GM19397 (cell line): ENCODE results near the gene CCL20.
A peak's percentile ranks its signal among the peaks of the same experiment; 100 is the strongest.
"Not testable (repeated sequence)": the region's sequence is repeated elsewhere in the genome, so short reads cannot be mapped to it uniquely, and the experiment has no call there.

Experiments used
- ATAC-seq: cut with Tn5 transposase; IDR thresholded peaks from one replicate; pipeline ENCODE4 v1.9.1; 2021; ENCODE audit warnings: mild to moderate bottlenecking, moderate library complexity; ENCODE audit not compliant: unreplicated experiment

CCL20 gene, protein sequence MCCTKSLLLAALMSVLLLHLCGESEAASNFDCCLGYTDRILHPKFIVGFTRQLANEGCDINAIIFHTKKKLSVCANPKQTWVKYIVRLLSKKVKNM

DNA sequence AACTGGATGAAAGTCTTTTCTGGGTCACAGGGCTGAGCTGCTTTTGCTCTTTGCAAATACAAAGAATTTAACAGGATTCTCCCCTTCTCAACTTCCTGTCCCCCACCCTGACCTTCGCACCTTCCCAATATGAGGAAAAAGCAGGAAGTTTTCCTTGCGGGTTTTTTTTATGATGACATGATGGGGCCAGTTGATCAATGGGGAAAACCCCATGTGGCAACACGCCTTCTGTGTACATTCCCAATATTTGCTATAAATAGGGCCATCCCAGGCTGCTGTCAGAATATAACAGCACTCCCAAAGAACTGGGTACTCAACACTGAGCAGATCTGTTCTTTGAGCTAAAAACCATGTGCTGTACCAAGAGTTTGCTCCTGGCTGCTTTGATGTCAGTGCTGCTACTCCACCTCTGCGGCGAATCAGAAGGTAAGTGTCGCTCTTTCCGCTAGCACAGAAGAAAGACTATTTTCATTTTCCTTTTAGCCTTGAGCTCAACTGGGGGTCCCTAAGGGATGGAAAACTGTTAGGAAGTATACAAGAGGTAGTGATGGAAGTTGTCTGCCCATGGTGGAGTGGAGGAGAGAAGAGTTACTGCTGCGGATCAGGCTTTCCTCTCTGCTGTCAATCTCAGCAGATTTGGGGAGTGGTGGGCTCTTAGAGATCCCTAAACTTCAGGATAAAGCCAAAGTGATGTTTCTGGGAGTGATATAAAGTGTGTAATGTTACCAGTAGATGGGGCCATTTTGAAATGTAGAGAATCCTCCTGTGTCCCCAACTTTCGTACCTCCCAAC lies at the start of gene CCL20:
TSS of gene CCL20 (plus strand) at position 281 of the 792 bp plus-strand sequence. CDS start at position 351, 70 bp downstream.
- no peak for ATAC-seq

DNA sequence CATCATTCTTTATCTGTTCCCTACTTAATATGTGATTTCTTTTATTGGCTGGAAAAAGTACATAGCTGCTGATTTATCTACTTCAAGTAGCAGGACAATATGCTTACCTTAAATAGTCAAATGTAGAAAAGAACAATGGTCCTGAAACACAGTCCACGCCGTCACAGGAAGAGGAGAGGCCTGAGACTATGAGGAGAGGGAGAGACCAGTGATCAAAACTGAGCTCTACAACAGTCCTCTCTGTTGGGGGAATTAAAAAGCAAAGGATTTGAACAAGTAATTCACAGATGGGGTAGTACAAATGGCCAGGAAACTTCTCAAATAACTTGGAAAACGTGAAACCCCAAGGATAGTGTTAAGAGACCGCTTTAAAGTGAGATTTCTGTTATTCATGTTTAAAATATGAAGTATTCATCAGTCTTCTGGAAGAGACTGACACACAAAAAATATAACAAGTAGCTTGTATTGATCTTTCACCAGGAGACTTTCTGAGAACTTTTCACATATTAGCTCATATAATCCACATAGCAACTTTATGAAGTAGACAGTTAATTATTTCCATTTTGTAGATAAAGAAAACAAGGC lies 47.8 kb upstream of the CCL20 start:
- no peak for ATAC-seq

DNA sequence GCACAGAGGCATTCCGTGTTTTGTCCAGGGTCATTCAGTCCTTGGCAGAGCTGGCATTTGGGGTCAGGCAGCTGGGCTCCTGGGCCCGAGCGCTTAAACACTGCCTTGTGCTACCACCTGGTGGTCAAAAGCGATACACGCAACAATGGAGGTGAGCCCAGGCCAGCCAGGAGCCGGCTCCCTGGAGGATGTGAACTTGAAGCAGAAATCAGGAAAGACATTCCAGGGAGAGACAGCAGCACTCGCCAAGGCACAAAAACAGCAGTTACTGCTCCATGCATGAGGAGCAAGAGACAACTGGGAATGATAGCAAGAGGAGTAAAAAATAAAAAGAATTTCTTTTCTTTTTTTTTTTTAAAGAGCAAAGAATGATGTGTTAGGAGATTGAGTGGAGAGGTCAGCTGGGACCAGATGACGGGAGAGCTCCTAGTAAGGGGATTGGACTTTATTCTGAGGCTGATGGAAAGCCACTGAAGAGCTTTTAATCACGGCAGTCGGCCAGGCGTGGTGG lies 47.2 kb upstream of the CCL20 start:
- peak; percentile 98 for ATAC-seq

DNA sequence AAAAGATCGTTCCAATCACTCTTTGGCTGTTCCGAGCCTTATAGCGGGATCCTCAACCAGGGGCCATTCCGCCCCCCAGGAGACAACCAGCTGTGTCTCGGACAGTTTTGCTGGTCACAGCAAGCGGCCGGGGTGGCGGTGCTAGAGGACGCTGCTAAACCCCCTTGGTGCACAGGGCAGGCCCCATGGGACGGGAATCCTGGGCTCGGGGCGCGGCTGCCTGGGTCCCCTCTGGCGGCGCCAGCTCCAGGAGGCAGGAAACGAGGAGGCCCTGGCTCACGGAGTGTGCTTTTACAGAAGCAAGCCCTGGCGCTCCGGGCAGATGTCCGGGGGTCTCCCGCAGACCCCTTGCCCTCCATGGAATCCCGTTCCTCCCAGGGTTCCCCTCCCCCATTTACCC lies 45.8 kb upstream of the CCL20 start:
- no peak for ATAC-seq

DNA sequence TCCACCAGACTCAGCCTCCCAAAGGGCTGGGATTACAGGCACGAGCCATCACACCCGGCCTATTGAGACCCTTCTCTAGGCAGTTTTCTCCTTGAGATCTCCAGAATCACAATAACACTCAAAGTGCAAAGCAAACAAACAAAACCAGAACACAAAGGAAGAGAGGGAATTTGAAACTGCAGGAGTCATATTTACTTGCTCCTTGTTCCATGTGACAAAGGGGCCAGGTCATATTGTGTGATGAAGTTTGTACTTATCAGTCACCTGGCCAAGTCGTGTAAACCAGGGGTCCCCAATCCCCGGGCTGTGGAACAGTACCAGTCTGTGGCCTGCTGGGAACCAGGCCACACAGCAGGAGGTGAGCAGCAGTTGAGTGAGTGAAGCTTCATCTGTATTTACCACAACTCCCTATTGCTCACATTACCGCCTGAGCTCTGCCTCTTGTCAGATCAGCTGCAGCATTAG lies 41.4 kb upstream of the CCL20 start:
- ATAC-seq: no peak

DNA sequence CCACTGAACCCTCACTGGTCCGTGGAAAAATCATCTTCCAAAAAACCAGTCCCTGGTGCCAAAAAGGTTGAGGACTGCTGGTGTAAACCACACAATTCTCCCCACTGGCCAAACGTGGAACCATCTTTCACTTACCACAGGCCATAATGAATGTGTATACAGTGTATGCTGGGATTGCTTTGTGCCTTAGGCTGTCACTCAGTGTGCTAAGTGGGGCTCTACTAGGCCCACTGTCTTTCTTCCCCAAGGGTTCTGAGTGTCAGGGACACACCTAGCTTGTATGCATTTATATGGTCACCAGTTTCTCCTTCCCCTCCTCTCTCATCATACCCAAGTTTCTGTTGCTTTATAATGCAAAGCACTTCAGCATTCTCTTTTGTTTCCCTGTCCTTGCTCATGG lies 40.7 kb upstream of the CCL20 start:
- ATAC-seq: no peak

DNA sequence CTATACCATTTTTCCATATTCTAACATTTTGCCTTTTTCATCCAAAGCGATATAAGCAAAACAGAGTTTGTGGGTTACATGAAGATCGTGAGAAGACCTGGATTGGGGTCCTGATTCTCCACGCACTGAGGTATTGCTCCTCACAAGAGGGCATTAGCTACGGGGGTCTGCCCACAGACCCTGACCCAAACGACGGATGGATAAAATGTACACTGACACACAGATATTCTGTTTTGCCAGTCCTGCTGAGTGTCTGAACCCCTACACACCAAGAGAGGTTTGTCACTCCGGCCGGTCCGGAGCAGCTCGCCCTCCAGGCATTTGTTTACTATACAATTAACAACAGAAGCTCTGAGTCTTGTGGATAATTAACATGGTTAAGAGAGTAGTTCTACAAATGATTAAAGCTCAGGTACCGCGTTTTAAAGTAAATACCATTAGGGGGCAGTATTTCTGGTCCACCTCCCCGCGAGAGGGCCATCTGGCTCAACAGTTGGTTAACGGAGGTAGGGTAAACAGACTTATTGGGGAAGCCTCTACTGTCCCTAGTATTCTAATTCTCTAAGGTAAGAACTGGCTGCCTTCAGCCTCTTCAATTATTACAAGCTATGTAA lies 39.5 kb upstream of the CCL20 start:
- ATAC-seq: no peak

DNA sequence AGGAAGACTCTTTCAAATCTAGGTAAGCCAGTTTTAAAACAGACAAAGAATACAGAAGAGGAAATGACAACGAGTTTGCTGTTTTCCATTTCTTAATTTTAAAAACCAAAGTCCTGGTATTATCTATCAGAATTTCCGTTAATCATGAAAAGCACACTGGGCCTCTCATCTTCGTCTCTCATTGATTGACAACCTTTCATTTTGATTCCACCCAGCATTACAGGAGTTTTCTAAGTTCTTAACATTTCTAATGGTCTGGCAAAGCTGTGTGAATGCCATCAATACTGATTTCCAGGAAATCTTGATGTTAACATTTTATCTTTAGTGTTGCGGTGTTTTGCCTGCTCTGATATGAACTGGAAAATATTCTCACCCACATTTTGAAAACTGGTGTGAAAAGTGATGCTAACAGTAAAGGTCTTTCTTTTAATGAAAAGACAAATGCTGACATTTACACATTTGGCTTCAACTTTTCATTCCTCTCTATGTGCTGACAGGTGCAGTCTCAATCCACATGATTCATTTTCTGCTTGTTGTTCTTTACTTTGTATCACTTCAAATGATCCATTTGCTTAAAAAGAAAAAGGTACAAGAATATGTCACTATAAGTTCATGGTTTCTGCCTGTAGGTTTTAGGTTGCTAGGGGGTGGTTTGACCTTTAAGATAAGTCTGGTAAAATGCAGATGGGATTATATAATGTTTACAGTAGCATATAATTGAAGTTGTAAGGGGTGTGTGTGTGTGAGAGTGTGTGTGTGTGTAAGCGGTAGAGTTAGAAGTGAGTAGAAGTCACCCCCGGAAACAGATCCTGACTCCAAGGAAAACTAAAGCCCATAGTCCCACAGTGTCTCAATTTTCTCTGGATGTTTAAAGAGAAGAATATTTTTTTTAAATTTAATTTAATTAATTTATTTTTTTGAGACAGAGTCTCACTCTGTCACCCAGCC lies 38.5 kb upstream of the CCL20 start:
- ATAC-seq: no peak

DNA sequence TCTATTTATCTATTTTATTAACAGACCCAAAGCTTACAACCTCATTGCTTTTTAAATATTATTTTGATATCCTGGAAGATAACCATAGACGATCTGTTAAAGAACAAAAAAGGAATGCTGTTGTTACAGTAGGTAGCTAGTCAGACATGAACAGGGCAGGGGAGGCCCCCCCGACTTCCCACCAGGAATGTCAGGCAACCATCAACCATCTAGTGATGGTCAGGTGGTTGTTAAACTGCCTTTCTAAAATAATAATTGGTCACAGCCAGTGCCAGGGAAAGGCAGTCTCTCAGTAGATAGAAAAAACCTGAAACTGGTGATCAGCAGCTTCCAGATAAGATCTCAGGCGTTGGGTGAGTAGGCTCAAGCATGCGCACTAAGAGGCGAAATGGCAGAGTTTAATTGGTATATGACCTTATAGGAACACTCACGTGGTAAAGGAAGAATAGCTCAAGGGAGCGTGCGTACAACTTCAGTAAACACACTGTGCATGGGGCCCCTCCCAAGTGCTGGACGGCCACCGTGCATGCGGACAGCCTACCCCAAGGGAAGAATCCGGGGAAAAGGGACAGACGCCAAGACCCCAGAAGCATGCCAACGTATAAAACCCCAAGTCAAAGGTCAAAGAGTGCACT lies 32.5 kb upstream of the CCL20 start:
- ATAC-seq: no peak

DNA sequence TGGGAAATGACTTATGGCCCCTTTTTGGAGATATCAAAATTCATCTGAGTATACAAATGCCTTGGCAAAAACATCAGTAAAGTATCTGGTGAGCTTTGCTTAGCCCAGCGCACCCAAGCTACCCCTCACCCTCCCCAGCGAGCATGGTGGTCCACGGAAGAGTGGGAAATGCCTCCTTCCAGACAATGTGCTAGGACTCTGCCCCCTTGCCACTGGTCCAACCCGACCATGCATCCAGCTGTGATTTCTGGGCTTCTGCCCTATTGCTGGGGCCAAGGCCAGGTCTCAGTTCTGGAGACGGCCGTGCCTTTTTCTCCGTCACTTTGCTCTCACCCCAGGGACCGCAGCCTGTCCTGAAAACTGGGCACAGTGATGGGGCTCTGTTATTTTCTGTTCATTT lies 31.8 kb upstream of the CCL20 start:
- ATAC-seq: no peak

DNA sequence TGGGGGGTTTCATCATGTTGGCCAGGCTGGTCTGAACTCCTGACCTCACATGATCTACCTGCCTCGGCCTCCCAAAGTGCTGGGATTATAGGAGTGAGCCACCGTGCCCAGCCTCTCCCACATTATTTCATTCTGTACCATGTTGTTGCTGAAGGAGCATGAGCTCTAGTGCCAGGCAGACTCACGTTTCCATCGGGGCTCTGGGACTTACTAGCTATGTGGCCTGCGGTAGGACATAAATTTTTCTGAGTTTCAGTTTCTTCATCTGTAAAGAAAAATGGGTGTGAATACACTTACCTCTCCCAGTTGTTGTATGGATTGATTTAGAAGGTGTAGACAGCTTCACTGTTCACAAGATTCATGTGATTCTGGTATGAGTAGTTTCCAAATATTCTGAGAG lies 30.8 kb upstream of the CCL20 start:
- ATAC-seq: no peak

DNA sequence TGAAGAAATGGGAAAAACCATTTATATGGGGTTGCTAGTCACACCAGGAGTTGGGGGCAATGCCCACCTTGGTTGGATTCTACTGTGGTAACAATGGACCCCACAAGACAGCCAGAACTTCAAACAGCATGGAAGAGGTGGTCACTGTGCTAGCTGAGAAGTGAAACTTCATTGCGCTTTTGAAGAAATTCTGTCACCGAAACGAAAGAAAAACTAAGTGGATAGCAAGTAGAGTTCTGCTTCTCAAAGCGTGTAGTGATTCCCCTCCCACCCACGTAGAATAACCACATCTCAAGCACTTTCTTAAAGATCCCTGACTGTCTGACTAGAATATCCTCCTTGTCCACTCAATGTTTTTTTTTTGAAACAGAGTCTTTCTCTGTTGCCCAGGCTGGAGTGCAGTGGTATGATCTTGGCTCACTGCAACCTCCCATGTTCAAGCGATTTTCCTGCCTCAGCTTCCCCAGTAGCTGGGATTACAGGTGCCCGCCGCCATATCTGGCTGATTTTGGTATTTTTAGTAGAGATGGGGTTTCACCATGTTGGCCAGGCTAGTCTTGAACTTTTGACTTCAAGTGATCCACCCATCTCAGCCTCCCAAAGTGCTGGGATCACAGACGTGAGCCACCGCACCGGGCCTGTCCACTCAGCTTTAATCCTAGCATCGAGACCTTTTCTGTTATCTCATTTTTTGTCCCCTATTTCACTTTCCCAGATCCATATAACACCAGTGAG lies 30.1 kb upstream of the CCL20 start:
- ATAC-seq: peak; percentile 99

DNA sequence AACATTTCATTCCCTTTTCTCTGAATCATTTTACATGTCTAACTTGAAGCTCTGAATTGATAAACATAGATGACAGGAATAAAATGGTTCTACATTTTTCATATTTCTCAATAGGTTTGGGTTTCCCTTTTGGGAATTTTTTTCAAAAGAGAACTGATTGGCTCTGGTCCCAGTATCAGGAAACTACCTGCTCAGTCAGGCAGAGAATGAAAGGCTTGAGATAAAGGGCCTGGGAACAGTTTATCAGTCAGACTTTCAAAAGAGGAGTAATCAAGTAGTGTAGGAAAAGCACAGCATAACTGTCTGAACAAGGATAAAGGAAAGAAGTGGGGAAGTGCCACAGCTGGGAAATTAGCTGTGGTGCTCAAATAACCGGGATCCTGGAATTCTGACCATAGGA lies 28.3 kb upstream of the CCL20 start:
- ATAC-seq: no peak

DNA sequence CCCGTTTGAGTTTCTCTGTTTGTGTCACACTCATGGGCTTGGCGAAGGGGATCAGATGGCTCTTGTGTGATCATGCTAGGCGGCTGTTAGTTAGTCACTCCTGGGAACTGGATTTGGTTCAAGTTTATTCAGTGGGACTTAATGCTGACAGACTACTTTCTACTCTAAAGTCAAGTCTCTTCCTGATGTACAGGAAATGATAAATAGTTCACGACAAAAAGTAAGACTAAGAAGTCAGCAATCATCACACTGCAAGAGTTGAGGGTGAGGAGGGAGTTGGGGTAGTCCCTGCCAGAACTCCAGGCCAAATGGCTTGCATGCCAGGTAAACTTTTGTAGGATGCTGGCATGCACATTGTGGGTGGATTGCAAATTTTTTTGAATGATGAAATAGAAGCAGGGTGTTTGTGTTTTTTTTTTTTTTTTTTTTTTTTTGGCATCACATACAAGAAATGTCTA lies 25.1 kb upstream of the CCL20 start:
- no peak for ATAC-seq

DNA sequence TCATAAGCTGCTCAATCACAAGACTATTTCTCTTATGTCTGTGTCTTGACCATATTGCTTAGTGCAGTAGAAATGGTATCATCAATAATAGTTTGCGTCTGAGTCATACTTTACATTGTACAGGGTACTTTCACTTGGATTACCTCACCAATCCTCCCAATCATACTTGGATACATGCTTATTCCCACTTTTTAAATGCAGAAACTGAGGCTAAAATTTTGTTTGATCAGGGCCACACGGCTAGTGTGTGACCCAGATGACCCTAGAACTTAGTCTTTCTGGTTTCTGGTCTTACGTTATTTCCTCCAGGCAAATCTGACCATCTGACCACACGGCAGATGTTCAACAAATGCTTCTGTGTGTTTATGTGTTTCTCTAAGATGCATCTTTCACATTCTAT lies 23.8 kb upstream of the CCL20 start:
- ATAC-seq: no peak

DNA sequence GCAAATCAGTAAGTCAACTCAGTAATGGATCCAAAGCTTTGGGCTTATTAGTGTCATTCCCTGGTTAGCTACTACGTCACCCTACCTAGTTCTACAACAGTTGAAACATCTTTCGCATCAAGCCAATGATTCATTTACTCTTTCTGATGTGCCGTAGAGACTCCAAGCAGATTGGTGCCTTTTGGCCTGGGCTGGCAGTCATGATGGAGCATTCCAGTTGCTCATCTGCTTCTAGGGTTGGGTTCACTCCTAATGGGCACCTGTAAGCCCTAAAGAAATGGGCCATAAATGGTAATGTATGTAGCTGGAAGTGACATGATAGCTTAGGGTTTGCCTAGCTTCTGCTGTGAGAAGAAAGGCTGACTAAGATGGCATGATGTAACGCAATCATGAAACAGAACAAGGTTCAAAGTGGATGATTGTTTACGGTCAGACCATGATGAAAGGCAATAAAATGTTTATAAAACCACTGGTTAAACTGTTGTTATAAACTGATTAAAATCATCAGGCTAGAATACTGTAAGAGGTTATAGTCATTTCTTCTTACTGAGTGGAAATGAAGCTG lies 20.4 kb upstream of the CCL20 start:
- no peak for ATAC-seq

DNA sequence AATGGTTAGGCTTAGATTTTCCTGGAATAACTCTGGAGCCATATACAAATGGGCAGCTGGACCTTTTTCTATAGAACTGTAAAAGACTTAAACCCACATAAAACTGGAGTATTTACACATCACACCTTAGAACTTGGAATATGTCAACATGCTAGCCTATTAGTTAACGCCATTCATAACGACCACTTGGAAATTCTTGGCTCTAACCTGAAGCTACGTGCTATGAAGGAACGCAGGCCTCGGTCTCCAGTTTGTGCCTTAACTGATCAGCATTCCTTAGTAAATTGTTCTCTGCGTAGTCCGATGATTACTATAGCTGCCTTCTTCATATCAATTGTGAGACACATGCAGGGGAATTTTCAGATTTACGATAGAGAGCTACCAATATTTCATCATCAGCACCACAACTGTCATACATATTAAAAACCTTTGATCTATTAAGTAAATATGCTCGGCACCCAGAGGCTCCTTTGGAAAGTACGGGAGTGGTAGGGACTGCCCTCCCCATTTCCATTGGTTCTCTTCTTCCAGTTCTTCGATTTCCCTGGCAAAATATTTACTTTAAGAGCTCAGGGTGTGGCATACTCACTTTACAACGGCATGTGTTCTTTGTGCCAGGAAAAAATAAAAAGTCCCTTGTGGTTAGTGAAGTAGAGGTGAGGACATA lies 17.5 kb upstream of the CCL20 start:
- no peak for ATAC-seq

DNA sequence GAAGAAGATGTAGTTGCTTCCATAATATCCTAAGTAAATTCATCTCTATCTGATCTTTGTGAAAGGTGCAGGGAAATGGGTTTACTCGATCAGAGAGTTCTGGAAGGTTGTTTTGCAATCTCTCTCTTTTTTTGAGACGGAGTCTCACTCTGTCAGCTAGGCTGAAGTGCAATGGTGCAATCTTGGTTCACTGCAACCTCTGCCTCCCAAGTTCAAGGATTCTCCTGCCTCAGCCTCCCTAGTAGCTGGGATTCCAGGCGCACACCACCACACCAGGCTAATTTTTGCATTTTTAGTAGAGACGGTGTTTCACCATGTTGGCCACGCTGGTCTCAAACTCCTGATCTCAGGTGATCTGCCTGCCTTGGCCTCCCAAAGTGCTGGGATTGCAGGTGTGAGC lies 16.9 kb upstream of the CCL20 start:
- ATAC-seq: not testable (repeated sequence)
